ENCODE results near the gene SMC3. TPM values are rescaled to one million over a fixed set of nuclear protein-coding genes. Genes with fewer than 3 reads are reported as not detected.

Gene SMC3
- total RNA-seq, 1 experiment from 2014 or later: 32.9 TPM

DNA sequence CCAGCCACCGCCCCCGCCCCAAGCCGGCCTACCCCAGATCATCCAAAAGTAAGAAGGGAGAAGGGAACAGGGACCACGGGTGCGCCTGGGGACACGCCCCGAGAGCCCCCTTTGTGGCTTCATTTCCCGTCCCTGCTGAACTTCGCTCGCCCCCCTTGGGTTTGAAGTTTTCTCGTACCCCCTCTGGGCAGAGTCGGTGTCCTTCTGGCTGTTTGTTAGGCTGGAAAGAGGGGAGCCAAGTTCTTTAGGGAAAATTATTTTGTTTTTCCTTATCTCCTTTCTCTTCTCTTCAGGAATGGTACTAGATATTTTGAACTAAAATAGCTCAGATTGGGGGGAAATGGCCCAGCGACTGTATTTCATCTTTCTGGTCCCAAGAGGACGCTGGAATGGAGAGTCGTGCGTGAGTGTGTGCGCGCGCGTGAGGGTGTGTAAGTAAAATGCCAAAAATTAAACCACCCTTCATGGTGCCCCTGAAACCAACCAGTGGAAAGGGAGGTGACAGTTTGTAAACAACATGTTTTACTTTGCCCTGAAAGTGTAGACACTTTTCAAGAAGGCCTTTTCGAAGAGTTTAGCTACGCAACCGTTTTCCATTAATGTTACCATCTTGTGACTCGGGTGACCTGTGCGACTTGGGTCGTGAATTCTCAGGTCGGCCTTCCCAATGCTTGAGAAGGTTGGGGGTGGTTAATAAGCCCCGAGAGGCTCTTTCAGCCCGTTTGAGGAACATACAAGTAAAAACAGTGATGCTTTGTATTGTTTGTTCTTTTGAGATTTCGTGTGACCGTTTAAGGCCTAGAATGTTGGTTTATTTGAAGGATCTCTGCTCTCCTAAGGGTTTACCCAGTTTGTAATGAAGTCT, 77.3 kb downstream of the SMC3 start:
- DNase-seq (ENCODE audit: low spot score): no peak

DNA sequence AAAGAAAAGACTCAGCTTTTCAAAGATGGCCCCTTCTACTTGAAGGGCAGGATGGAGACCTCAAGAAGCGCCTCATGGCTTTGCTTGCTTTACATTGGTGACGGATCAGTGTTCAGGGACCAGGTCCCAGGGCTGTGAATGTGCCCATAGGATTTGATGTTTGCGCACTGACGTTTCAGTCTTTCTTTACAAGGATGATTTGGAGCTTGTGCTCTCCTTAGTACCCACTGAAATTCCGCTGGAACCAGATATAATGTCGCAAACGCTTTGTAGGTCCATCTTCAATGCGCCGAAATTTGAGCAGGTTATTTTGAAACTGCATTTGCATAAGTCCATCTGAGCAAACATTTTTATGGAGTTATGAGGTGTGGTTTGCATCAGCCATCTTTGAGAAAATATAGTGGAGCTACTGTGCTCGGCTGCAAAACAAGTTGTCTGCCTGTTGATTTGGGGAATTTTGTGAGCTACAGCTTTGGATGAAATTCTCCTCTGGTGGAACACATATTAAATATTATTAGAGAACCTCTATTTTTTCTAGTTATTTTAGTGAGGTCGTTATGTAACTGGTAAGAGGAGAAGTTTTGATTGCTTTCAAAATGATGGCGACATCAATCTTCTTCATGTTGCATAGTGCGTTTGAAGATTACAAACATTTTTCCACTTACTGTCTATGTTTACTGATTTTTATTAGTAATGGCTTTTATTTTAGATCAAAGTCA, 79.1 kb downstream of the SMC3 start:
- DNase-seq (ENCODE audit: low spot score): peak; percentile 40

DNA sequence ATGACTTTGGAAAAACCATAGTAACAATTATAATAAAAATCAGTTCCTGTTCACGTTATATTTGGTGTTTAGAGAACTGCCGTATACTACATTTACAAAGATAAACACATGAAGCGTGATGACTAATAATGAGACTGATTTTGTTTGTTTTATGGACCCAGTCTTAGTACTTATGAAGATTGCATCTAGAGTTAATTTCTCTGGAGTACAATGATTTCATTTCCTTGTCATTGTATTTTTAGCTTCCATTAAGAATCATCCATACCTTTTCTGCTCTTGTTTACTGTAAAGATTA, 79.6 kb downstream of the SMC3 start:
- peak; percentile 28 for DNase-seq (ENCODE audit: low spot score)

DNA sequence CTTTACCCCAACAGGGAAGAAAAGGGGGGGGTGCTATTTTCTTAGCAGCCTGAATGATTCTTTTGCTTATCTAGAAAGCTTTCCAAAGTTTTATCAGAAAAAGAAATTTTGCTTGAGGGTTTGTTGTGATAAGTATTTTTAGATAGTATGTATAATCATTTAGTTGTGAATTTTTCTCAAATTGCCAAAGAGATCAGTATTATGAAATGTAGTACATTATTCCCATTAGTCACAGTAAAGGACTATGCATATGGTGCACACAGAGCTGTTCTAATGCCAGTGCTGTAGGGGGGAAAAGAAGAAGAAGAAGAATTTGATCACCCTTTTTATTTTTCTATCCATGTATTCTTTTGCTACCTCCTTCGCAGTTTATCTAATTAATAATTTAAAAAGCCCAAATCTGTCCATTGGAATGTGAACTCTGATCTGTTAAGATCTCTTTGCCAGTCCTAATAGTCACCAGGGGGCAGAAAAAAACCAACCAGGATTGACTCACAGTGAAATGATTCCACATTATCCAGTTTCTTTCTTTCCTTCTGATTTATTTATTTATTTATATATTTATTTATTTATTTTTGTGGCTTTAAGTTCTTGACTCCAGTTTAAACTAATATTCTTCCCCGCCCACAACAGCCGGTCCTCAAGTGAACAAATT, 81.3 kb downstream of the SMC3 start:
- peak; percentile 42 for DNase-seq (ENCODE audit: low spot score)

DNA sequence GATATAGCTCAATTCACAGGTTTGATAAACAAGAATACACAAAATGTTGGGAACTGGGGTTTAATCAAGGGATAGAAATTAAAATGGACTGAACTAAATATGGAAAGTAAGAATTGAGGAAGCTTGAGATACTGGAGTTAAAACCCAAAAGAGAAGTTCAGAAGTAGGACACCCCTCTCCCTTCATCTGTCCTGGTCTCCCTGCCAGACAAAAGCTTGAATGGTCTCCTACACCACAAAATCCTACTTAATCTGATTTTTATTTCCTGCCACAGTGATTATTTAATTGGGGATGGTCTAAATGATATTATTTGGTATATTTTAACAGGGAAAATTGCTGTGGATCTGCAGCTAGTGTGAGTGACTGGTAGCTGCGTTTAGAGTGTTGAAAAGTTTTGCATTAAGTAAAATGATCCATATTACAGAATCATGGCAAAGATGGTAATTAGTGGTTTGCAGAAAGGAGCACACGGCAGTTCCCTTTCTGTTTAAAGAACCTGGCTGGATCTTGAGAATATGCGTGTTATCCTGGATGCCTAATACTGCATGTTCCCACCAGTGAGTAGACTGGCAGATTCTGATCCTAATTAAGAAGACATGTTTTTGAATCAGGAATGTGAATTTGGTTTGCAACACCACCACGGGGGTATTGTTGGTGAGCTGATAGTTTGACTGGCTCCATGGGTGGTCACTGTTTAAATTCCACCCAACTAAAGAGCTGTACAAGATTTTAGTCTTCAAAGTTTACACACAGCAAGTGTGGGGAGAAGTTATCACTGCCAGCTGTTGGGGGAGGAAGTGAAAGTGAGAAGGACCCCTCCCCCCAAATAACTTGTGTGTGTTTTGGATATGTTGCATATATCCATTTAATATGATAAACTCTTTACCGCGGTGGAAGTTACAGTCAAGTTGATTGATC, 82.1 kb downstream of the SMC3 start:
- peak; percentile 35 for DNase-seq (ENCODE audit: low spot score)

DNA sequence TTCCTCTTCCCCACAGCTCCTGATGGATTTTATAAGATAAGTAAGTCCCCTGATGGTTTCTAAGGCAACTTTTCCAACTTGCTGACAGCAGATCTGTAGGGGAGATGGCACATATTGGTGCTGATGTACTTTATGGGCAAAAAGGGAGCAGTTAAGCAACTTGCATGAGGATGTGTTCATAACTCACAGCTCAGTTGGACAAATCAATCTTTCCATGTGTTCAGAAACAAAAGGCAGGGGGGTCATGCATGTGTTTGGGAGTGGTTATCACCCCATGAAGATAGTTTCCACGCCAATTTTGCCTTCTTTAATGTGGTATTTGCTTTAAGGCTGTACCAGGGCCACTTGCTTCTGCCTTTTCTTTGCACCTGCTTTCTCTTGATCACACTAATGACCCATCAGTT, 82.8 kb downstream of the SMC3 start:
- no peak for DNase-seq (ENCODE audit: low spot score)

DNA sequence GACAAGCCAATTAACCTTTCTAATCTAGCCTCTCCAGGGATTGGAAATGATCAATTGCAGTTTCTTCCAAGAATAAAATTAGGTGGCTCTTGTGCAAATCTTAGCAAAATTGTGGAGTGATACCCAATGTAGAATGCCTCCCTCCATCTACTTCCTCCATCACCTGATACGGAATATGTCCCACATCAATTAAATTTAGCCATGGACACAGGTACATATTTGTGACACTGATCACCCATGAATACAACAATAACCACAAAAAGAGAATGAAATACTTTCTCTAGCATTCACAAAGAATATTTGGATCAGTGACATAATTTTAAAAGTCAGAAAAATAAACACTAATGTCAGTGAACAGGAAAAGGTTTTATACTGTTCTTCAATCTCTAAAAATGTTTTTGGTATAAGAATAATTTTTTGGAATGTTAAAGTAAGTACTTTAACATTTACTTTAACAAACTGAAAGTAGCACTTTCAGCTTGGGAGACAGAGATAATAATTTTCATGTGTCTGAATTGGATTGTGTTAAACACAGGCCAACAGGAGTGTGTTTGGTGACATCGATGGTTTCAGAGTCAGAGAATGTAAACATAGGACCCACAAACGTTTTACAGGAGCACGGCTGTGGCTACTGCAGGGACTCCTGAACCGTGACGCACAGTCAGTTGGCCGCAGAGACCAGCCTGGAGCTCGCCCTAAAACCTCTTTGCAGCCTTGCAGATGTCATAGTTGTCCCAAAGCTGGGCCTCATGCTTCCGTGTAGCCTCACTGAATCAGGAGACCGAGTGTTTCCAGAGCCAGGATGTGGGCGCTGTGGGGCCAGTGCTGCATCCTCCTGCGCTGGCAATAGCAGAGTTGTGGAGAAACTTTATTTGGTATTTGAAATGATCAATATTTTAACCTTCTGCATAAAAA, 83.8 kb downstream of the SMC3 start:
- peak; percentile 99 for DNase-seq (ENCODE audit: low spot score)

DNA sequence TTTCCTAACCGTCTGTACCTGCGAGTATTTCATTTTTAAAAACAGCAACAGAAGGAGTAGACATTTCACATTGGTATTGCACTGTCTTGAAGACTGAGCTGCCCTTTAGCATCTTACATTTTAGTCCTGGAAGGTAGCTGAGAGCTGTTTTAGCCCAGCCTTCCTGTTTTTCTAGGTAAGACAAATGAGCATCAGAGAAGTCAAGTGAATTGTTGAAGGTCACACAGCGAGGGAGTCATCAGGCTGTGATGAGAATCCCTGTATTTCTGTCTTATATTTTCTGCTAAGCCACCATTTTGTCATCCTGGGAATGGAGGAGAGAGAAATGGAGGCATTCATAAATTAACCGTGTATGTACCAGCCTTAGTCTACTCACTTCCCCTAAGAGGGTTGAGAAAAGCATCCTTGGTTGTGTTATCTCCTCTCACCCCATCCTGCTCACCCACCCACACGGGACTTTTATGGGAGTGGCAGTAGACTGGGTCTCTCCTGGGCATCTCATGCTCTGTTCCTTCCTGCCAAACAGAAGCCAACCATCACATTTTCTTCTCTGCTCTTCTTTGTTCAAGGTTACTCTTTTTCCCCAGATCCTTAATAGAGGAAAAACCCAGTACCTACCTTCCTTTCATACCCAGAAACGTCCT, 85.1 kb downstream of the SMC3 start:
- DNase-seq (ENCODE audit: low spot score): no peak

Other genes starting within 250 kb of the SMC3 start
- gene DUSP5, start 69.8 kb upstream of the SMC3 start, total RNA-seq (2014; rRNA removed; shearing (Covaris generic)): 5.4 and 10.5 TPM in 2 replicates
- gene RBM20, start 76.6 kb downstream of the SMC3 start, total RNA-seq (2014; rRNA removed; shearing (Covaris generic)): 4.2 and 4.6 TPM in 2 replicates